IPS-20b (cell line): ENCODE data around the gene CENPX.
A peak's percentile ranks its signal among the peaks of the same experiment; 100 is the strongest.
"Not testable (repeated sequence)": the region's sequence is repeated elsewhere in the genome, so short reads cannot be mapped to it uniquely, and the experiment has no call there.

Experiments
- H3K27ac ChIP-seq: one replicate; pipeline ENCODE4 v1.5.1; 2013; ENCODE audit warnings: low read length
- H3K27me3 ChIP-seq: 2 replicates; pipeline ENCODE4 v1.6.1; 2013; ENCODE audit warnings: mild to moderate bottlenecking, low read length, inconsistent platforms; ENCODE audit not compliant: insufficient read depth
- H3K36me3 ChIP-seq: 2 replicates; pipeline ENCODE4 v1.6.1; 2013; ENCODE audit warnings: low read depth, mild to moderate bottlenecking, inconsistent platforms, low read length, moderate library complexity; ENCODE audit not compliant: insufficient read depth
- H3K4me1 ChIP-seq: 2 replicates; pipeline ENCODE4 v1.6.1; 2013; ENCODE audit warnings: mild to moderate bottlenecking, control low read depth, inconsistent platforms, low read length, moderate library complexity; ENCODE audit not compliant: insufficient read depth
- H3K4me3 ChIP-seq: 2 replicates; pipeline ENCODE4 v1.5.1; 2013; ENCODE audit warnings: mild to moderate bottlenecking, low read length, inconsistent platforms
- H3K9ac ChIP-seq: 2 replicates; pipeline ENCODE4 v1.6.1; 2013; ENCODE audit warnings: low read depth, mild to moderate bottlenecking, inconsistent platforms, low read length, moderate library complexity
- H3K9me3 ChIP-seq: 2 replicates; pipeline ENCODE4 v1.6.1; 2013; ENCODE audit warnings: mild to moderate bottlenecking, low read depth, low read length, inconsistent platforms; ENCODE audit not compliant: insufficient read depth

The CENPX gene

GRCh38 chr17:81984773-81985410 is 37.8 kb downstream of the CENPX start:
- no peaks in the 10 kb centered on the region for H3K27me3 ChIP-seq
- peaks cover 41% of the 10 kb centered on the region for H3K36me3 ChIP-seq
- H3K27ac ChIP-seq: no peak overlapping the region
- H3K9me3 ChIP-seq: no peaks in the 10 kb centered on the region
- H3K4me1 ChIP-seq: no peaks in the 10 kb centered on the region
- no peak overlapping the region for H3K9ac ChIP-seq
- no peak overlapping the region for H3K4me3 ChIP-seq

DNA sequence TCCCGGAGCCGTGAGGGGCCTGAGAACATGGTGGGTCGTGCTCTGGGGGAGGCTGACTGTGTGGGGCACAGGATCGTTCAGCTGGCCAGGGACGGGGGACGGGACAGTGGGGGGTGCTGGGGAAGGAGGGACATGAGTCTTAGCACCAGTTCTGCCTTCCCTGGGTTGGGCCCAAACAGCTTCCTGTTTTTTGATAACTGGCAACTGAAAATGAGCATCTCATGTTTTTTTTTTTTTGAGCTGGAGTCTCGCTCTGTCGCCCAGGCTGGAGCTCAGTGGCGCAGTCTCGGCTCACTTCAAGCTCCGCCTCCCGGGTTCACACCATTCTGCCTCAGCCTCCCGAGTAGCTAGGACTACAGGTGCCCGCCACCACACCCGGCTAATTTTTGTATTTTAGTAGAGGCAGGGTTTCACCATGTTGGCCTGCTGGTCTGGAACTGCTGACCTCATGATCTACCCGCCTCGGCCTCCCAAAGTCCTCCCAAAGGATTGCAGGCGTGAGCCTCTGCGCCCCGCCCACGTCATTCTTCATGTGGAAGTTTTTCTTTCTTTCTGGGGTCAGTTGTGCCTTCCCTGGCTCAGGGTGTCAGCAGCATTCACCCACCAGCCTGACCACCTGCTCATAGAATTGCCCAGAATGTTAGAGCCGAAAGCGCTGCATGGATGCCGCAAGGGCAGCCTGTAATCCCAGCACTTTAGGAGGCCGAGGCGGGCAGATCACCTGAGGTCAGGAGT is 38.9 kb downstream of the CENPX start:
- Histone ChIP-seq H3K4me3 (no peak overlapping the region), H3K9me3 (no peaks in the 10 kb centered on the region), H3K9ac (no peak overlapping the region), H3K36me3 (peaks cover 49% of the 10 kb centered on the region), H3K4me1 (no peaks in the 10 kb centered on the region), H3K27me3 (no peaks in the 10 kb centered on the region), H3K27ac (no peak overlapping the region)

- H3K4me3 ChIP-seq: no peak overlapping the region
- H3K27ac ChIP-seq: no peak overlapping the region
- H3K9me3 ChIP-seq: no peaks in the 10 kb centered on the region
- no peaks in the 10 kb centered on the region for H3K27me3 ChIP-seq
- no peak overlapping the region for H3K9ac ChIP-seq
- H3K36me3 ChIP-seq: peaks cover 49% of the 10 kb centered on the region
- no peaks in the 10 kb centered on the region for H3K4me1 ChIP-seq
These were observed 39.6 kb downstream of the CENPX start for GRCh38 chr17:81983011-81983638.

DNA sequence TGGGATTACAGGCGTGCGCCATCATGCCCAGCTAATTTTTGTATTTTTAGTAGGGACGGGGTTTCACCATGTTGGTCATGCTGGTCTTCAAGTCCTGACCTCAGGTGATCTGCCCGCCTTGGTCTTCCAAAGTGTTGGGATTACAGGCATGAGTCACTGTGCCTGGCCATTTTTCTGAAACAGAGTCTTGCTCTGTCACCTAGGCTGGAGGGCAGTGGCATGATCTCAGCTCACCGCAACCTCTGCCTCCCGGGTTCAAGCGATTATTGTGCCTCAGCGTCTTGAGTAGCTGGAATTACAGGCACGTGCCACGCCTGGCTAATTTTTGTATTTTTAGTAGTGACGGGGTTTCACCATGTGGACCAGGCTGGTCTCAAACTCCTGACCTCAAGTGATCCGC is 41.2 kb downstream of the CENPX start:
- not testable (repeated sequence) for H3K27me3 ChIP-seq, H3K4me1 ChIP-seq, H3K9me3 ChIP-seq, H3K9ac ChIP-seq, H3K4me3 ChIP-seq, H3K27ac ChIP-seq
- H3K36me3 ChIP-seq: peaks cover 45% of the 10 kb centered on the region

DNA sequence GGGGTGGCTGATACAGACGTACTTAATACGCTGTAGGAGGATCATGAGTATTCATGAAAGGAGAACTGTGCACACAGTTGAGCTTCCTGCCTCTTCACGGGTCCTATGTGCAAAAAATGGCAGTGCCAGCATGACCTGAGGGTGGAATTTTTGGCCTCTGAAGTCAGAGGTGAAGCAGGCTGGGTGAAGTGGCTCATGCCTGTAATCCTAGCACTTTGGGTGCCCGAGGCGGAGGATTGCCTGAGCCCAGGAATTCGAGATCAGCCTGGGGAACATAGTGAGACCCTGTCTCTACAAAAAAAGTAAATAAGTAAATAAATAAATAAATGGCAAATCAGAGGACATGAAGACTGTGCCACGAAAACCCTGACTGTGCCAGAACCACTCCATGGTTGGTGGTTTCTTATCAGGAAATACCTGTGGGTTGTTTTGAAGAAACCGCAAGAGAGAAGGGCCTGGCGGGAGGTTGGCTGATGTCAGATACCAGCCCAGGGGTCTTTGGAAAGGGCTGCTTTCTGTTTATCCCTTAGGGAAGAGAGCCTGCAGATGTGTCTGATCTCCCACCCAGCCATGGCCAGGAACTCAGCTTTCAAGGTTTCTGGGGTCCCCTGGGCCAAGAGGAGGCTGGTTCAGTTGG is 41.9 kb downstream of the CENPX start:
- Histone ChIP-seq H3K27ac (no peak overlapping the region), H3K4me3 (no peak overlapping the region), H3K4me1 (no peaks in the 10 kb centered on the region), H3K9ac (no peak overlapping the region), H3K36me3 (peaks cover 38% of the 10 kb centered on the region), H3K9me3 (no peaks in the 10 kb centered on the region), H3K27me3 (peaks cover 13% of the 10 kb centered on the region)

GRCh38 chr17:81980122-81980521 is 42.6 kb downstream of the CENPX start:
- H3K27ac ChIP-seq: no peak overlapping the region
- H3K9ac ChIP-seq: no peak overlapping the region
- H3K9me3 ChIP-seq: no peaks in the 10 kb centered on the region
- peaks cover 20% of the 10 kb centered on the region for H3K27me3 ChIP-seq
- H3K4me3 ChIP-seq: no peak overlapping the region
- no peaks in the 10 kb centered on the region for H3K4me1 ChIP-seq
- peaks cover 31% of the 10 kb centered on the region for H3K36me3 ChIP-seq

GRCh38 chr17:81978524-81979298 is 44.0 kb downstream of the CENPX start:
- Histone ChIP-seq H3K4me3 (peak overlapping the region; percentile 87; the same call in 1 of the 2 replicates), H3K27me3 (peaks cover 29% of the 10 kb centered on the region), H3K9me3 (no peaks in the 10 kb centered on the region; the same call in 1 of the 2 replicates), H3K4me1 (no peaks in the 10 kb centered on the region), H3K36me3 (peaks cover 17% of the 10 kb centered on the region), H3K9ac (peak overlapping the region; percentile 87; the same call in 1 of the 2 replicates), H3K27ac (no peak overlapping the region)

- peaks cover 17% of the 10 kb centered on the region for H3K36me3 ChIP-seq
- H3K9me3 ChIP-seq: peaks cover 3% of the 10 kb centered on the region
- peak within 1 kb of the TSS; percentile 87 for H3K9ac ChIP-seq
- no peak within 1 kb of the TSS for H3K27ac ChIP-seq
- H3K4me3 ChIP-seq: peak within 1 kb of the TSS; percentile 87
- H3K4me1 ChIP-seq: no peaks in the 10 kb centered on the region
- peaks cover 29% of the 10 kb centered on the region for H3K27me3 ChIP-seq
These were observed 45.4 kb downstream of the CENPX start, which contains the start of gene ASPSCR1 for GRCh38 chr17:81977211-81977808. TSS of gene ASPSCR1 (plus strand) at chr17:81977629. CDS start at chr17:81977647, 18 bp downstream.

DNA sequence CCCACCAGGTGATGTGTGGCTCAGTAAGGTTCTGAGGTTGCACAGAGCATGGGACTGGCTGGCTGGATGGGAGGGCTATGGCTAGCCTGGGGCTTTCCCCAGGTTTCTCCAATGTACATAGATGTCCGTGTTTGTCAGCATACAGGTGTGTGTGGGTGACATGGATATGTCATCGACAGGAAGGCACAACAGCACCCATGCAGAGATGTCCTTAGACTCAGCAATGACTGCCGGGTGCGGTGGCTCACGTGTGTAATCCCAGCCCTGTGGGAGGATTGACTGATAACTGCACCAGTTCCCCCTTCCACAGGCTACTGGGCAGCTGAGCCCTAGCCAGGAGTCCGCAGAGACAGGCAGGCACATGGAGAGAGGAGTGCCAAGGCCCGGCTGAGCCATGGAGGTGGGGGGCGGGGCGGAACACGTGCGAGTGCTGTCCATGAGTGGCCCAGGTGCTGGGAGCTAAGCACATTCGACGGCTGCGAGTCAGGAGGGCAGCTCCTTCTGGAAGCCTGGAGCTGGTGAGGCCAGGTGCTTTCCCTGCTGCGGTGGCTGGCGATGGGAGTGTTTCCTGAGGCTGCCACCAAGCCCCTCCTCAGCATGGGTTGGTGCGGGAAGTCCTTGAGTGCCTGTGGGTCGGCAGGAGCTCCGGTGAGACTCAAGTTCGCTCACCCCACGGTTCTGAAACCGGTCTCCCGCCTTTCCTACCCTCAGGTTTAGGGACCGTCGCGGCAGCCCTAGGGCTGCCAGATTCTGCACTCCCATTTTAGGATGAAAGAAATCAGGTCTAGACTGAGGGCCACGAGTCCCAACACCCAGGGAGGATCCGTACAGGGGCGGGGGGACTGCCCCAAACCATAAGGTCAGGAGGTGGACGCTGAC is 46.1 kb downstream of the CENPX start:
- Histone ChIP-seq H3K4me1 (no peaks in the 10 kb centered on the region), H3K36me3 (peaks cover 17% of the 10 kb centered on the region), H3K9ac (peak overlapping the region; percentile 87), H3K9me3 (peaks cover 3% of the 10 kb centered on the region), H3K27me3 (peaks cover 29% of the 10 kb centered on the region), H3K27ac (no peak overlapping the region), H3K4me3 (peak overlapping the region; percentile 87)

DNA sequence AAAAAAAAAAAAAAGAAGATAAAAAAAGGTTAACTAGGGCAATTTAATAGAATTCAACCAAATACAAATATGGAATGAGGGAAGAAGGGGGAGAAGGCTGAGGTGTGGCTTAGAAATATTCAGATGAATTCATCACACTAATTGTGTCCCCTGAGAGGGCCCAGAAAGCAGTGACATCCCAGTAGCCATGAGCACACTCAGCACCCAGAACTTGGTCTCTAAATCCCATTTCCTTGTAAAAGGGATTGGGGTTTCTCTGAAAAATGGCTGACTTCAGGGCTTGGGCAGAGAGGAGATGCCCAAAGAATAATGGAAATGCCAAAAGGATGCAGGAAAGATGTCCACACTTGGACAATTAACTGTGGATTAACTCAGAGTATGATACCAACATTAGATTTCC is 49.2 kb downstream of the CENPX start:
- Histone ChIP-seq H3K4me3 (no peak overlapping the region), H3K27me3 (peaks cover 42% of the 10 kb centered on the region), H3K4me1 (no peaks in the 10 kb centered on the region)

More for the DNA sequence above, 49.2 kb downstream of the CENPX start:
- peaks cover 3% of the 10 kb centered on the region for H3K9me3 ChIP-seq
- no peak overlapping the region for H3K9ac ChIP-seq
- no peak overlapping the region for H3K27ac ChIP-seq
- H3K36me3 ChIP-seq: no peaks in the 10 kb centered on the region
